Osteocyte (in vitro differentiated cells): ENCODE data around the gene SAMSN1. TPM values are rescaled to one million over a fixed set of nuclear protein-coding genes. Genes with fewer than 3 reads are reported as not detected.

Source experiments
- DNase-seq: peaks from one replicate; pipeline ENCODE4 v3.0.0; 2021; ENCODE audit warnings: mixed read lengths; ENCODE audit not compliant: unreplicated experiment; ENCODE audit errors: extremely low spot score
- H3K27ac Mint-ChIP-seq: one replicate; pipeline ENCODE4 v1.8.0; 2021; ENCODE audit warnings: mild to moderate bottlenecking, mixed read lengths; ENCODE audit not compliant: unreplicated experiment
- H3K27me3 Mint-ChIP-seq: one replicate; pipeline ENCODE4 v1.8.0; 2021; ENCODE audit warnings: mixed read lengths; ENCODE audit not compliant: unreplicated experiment
- H3K36me3 Mint-ChIP-seq: one replicate; pipeline ENCODE4 v1.8.0; 2021; ENCODE audit warnings: mixed read lengths; ENCODE audit not compliant: unreplicated experiment
- H3K4me1 Mint-ChIP-seq: one replicate; pipeline ENCODE4 v1.8.0; 2021; ENCODE audit warnings: mixed read lengths; ENCODE audit not compliant: unreplicated experiment
- H3K4me3 Mint-ChIP-seq: one replicate; pipeline ENCODE4 v1.8.0; 2021; ENCODE audit warnings: mild to moderate bottlenecking, moderate library complexity, mixed read lengths; ENCODE audit not compliant: unreplicated experiment
- H3K9me3 Mint-ChIP-seq: one replicate; pipeline ENCODE4 v1.8.0; 2021; ENCODE audit warnings: mixed read lengths; ENCODE audit not compliant: unreplicated experiment
- CTCF ChIP-seq: fragments of 200-600 bp; sonication (generic); IDR thresholded peaks from 2 replicates; pipeline ENCODE4 v1.5.0; 2021; ENCODE audit warnings: antibody characterized with exemption, mild to moderate bottlenecking, moderate library complexity
- total RNA-seq: library from RNA; stranded (reverse); gene quantifications from 2 replicates; pipeline ENCODE4 v1.2.1, GENCODE V29; 2021

The SAMSN1 gene
- total RNA-seq, 1 donor from 2014 or later, result not detected

- Mint-ChIP-seq H3K4me3 (no peak overlapping the region), H3K27me3 (no peaks in the 10 kb centered on the region), H3K27ac (no peak overlapping the region), H3K9me3 (peaks cover 8% of the 10 kb centered on the region), H3K4me1 (no peaks in the 10 kb centered on the region), H3K36me3 (no peaks in the 10 kb centered on the region)
- no peak for DNase-seq
- TF ChIP-seq CTCF, result no peak
These were observed 93.9 kb downstream of the SAMSN1 start for GRCh38 chr21:14452031-14452726.

- no peak for TF ChIP-seq CTCF
- Mint-ChIP-seq H3K27ac (no peak overlapping the region), H3K4me1 (no peaks in the 10 kb centered on the region), H3K9me3 (peaks cover 8% of the 10 kb centered on the region), H3K27me3 (no peaks in the 10 kb centered on the region), H3K4me3 (no peak overlapping the region), H3K36me3 (no peaks in the 10 kb centered on the region)
- no peak for DNase-seq
These were observed 94.6 kb downstream of the SAMSN1 start for GRCh38 chr21:14451546-14451945.

GRCh38 chr21:14448784-14449183, 97.3 kb downstream of the SAMSN1 start:
- no peak for TF ChIP-seq CTCF
- Mint-ChIP-seq H3K4me1 (no peaks in the 10 kb centered on the region), H3K36me3 (no peaks in the 10 kb centered on the region), H3K27me3 (no peaks in the 10 kb centered on the region), H3K9me3 (peaks cover 19% of the 10 kb centered on the region), H3K27ac (no peak overlapping the region), H3K4me3 (no peak overlapping the region)
- no peak for DNase-seq

GRCh38 chr21:14438211-14438610, 107.9 kb downstream of the SAMSN1 start:
- Mint-ChIP-seq H3K27ac (no peak overlapping the region), H3K27me3 (no peaks in the 10 kb centered on the region)

GRCh38 chr21:14435423-14435822, 110.7 kb downstream of the SAMSN1 start:
- H3K4me1 Mint-ChIP-seq, result no peaks in the 10 kb centered on the region
- H3K4me3 Mint-ChIP-seq, result no peak overlapping the region
- H3K27me3 Mint-ChIP-seq, result no peaks in the 10 kb centered on the region
- H3K9me3 Mint-ChIP-seq, result peaks cover 5% of the 10 kb centered on the region
- H3K36me3 Mint-ChIP-seq, result no peaks in the 10 kb centered on the region
- H3K27ac Mint-ChIP-seq, result no peak overlapping the region
- no peak for DNase-seq
- TF ChIP-seq CTCF, result no peak

More at GRCh38 chr21:14438211-14438610, 107.9 kb downstream of the SAMSN1 start:
- H3K36me3 Mint-ChIP-seq, result no peaks in the 10 kb centered on the region
- H3K4me1 Mint-ChIP-seq, result no peaks in the 10 kb centered on the region
- DNase-seq, result no peak
- peaks cover 14% of the 10 kb centered on the region for H3K9me3 Mint-ChIP-seq
- no peak overlapping the region for H3K4me3 Mint-ChIP-seq
- no peak for TF ChIP-seq CTCF

Other genes with a start within 250 kb of the SAMSN1 start
- 54.2 and 59.1 TPM in 2 replicates for gene HSPA13, start 163.2 kb downstream of the SAMSN1 start, total RNA-seq